Fibroblast of skin of left biceps (primary cell): ENCODE results near the gene C19orf85.
A peak's percentile ranks its signal among the peaks of the same experiment; 100 is the strongest.

Source experiments
- DNase-seq, 2 experiments: peaks; one replicate each; pipeline ENCODE4 v3.0.0-alpha.2; 2013; ENCODE audit warnings: low read depth in 2 of 2

The C19orf85 gene

GRCh38 chr19:55477905-55478304, 13.4 kb upstream of the C19orf85 start:
- DNase-seq = no peak

GRCh38 chr19:55476100-55476775, 11.7 kb upstream of the C19orf85 start, which contains the start of gene ZNF628:
Gene ZNF628 (plus strand): TSS chr19:55476617. CDS start chr19:55479911, 3,294 bp downstream.
- peak; percentile 96 to 97 for DNase-seq

DNA sequence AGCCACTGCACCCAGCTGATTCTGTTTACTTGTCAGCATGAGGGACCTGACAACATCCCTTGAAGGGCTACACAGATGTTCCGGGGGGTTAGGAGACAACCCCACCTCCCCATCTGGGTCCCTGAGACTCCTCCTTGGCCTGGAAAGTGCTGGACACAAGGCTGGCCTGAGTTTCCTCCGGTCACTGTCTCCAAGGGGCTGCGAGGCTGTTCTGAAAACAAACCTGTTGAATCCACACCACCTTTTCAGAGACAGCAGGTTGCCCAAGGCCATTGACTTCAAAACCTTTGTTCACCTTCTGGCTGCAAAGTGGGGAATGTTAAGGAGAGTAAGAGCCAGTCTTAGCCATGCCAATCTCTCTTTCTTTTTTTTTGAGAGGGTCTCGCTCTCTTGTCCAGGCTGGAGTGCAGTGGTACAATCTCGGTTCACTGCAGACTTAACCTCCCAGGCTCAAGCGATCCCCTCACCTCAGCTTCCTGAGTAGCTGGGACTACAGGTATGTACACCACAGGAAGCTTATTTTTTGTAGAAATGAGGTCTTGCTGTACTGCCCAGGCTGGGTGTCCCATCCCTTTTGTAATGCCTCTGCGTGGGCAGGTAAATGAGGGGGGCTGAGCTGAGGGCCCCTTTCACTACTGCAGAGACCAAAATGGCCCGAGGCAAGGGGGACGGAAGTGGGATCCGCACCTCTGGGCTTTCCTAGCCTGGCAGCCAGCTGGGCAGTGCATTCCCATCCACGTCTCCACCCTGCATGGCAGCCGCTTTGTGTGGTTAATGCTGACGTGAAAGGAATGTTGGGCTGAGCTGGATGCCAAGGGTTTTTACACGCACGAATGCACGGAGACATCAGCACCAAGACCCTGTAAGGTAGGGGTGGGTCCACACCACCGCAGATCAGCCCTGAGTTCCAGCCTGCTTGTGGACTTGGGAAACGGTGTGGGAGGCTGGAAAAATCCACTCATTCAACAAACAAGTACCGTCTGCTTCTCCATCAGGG, 10.0 kb upstream of the C19orf85 start:
- DNase-seq = no peak

- no peak for DNase-seq
These were observed 8.9 kb upstream of the C19orf85 start for GRCh38 chr19:55473225-55474012.

DNA sequence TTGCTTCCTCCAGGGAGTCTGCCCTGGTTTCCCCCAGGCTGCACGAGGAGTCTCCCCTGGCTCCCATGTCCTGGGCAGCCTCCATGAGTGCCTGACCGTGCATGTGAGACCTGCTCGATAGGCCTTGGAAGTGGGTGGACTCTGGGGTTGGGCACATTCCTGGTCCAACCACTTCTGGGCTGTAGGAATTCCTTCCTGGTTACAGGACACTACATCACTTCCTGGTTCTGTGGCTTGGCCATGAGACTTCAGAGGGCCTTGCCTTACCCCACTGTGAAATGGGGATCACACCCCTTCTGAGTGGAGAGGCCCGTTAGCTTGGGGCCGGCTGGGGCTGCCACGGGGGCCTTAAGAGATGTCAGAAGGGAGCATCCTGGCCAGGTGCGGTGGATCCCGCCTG, 7.9 kb upstream of the C19orf85 start:
- no peak for DNase-seq

GRCh38 chr19:55471266-55471665, 6.7 kb upstream of the C19orf85 start:
- no peak for DNase-seq

GRCh38 chr19:55468054-55468393, 3.5 kb upstream of the C19orf85 start:
- DNase-seq = no peak

GRCh38 chr19:55467236-55468053, 2.9 kb upstream of the C19orf85 start:
- DNase-seq = no peak

DNA sequence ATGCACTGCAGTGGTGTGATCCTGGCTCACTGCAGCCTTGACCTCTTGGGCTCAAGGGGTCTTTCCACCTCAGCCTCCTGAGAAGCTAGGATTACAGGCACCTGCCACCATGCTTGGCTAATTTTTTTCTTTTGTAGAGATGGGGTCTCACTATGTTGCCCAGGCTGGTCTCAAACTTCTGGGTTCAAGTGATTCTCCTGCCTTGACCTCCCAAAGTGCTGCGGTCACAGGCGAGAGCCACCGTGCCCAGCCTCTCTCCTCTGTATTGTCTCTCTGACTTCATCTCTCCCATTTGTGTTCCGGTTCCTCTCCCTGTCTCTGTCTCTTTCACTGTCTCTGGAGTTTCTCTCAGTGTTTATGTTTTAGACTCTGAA, 1.7 kb upstream of the C19orf85 start:
- DNase-seq = no peak

GRCh38 chr19:55465460-55466240, 1.1 kb upstream of the C19orf85 start:
- no peak for DNase-seq

DNA sequence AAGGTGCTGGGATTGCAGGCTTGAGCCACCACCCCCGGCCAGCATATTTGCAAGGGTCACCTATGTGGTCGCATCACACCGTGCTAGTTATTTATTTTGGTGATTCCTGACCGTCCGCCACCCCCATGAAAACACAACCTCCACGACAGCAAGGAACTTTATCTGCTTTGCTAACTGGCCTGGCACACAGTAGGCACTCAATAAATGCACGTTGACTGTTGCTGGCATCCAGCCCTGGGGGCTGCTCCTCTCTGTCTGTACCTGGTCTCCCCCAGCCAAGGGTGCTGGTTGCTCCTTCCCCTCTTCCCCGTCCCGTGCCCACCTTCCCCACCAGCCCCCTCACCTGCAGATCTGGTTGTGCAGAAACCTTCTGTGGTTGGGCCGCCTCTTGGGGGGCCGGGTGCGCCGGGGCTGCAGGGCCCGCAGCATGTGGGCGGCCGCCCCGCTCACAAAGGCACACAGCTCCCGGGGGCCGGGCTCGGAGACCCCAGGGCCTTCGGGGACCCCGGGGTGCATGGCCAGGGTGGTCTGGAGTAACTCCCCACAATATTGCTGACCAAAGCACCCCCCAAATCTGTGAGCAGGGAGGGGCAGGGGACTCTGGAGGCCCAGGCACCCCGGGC, 401 bp downstream of the C19orf85 start:
- no peak for DNase-seq

GRCh38 chr19:55463583-55464031, 944 bp downstream of the C19orf85 start:
- DNase-seq = no peak

DNA sequence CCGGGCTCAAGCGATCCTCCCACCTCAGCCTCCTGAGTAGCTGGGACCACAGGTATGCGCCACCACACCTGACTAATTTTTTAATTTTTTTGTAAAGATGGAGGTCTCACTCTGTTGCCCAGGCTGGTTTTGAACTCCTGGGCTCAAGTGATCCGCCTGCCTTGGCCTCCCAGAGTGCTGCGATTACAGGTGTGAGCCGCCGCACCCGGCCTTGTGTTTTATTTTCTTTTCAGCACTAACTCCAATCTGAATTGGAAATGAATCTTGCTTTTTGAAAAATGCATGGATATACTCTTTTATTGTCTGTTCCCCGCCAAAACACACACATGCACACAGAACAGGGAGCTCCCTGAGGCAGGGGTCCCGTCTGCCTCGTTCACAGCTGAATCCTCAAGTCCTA, 1.8 kb downstream of the C19orf85 start:
- DNase-seq = no peak

DNA sequence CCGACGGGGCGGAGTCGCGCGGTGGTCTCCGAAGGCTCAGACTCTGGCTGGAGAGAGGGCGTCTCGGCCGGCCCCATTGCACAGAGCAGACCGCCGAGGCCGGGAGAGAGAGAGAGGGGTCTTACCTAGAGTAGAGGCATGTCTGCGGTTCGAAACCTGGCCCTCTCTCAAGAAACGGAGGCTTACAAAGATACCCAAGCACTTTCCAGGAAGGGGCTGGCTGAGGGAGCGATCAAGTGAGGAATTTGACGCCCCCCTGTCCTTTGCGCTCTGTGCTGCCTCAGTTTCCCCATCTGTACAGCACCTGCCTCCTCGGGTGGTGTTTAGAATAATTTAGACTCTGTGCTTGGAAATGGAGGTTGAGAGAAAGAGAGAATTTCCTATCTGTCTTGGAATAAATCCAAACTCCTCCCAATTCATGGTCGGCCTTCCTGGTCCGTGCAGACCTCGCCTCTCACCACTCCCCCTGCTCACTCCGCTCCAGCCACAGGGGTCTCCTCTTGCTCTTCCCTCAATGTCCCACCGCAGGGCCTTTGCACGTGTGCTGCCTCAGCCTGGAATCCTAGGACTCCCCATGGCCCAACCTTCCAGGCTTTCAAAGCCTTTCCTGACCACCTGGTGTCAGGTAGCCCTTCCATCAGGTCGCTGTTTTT, 2.5 kb downstream of the C19orf85 start:
- no peak for DNase-seq

- DNase-seq = peak; percentile 99
These were observed 3.1 kb downstream of the C19orf85 start, which contains the start of gene ISOC2 for GRCh38 chr19:55461259-55461973. Gene ISOC2 (minus strand): TSS chr19:55461642. CDS start chr19:55456486, 5,156 bp downstream.

DNA sequence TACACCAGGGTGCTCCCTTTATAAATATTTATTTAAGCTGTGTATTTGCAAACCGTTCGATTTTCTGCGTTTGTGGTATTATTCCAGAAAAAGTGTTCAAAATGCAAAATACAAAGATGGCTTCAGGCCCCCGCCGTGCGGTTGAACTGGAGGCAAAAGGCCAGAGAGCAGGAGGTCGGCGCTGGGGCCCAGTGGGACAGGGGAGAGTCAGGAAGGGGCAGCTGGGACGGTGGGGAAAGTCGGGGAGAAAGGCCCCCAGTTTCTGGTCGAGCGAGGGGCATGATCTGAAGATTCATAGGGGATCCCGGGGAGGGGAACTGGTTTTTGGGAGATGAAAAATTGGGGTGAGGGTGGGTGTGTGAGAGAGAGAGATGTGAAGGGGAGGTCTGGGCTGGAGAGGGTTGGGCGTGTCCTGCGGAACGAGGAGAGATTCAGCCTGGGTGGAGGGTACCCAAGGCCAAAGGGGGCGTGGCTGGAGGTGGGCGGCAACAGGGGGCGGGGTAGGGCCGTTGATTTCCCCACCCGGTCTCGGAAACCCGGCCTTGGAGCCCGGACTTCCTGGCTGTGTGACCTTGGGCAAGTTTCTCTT, 3.8 kb downstream of the C19orf85 start:
- DNase-seq = peak; percentile 54

GRCh38 chr19:55459950-55460657, 4.4 kb downstream of the C19orf85 start:
- DNase-seq = no peak

GRCh38 chr19:55459551-55459949, 5.0 kb downstream of the C19orf85 start:
- no peak for DNase-seq
